GM12891 (cell line): ENCODE measurements around the gene TIAM1.

Experiments used
- DNase-seq: peaks from one replicate; pipeline ENCODE4 v3.0.0; 2011; ENCODE audit warnings: low spot score; ENCODE audit not compliant: insufficient read length
- FAIRE-seq: peaks from 2 replicates; lab custom pipeline; 2011; peaks lifted over from hg19 to GRCh38; lab: Jason Lieb, UNC
- PAX5 ChIP-seq: IDR thresholded peaks from 2 replicates; pipeline ENCODE4 v1.6.1; 2011; ENCODE audit warnings: low read length, moderate library complexity, mild to moderate bottlenecking; ENCODE audit not compliant: insufficient read depth, severe bottlenecking
- POLR2A ChIP-seq: IDR thresholded peaks from 2 replicates; pipeline ENCODE4 v1.6.1; 2011; ENCODE audit warnings: low read depth, low read length, control low read depth
- POLR2AphosphoS5 ChIP-seq: IDR thresholded peaks from 2 replicates; pipeline ENCODE4 v1.6.1; 2011; ENCODE audit warnings: low read depth, low read length, control low read depth
- POU2F2 ChIP-seq: IDR thresholded peaks from 2 replicates; pipeline ENCODE4 v1.6.1; 2011; ENCODE audit warnings: low read depth, mild to moderate bottlenecking, control low read depth, low read length, moderate library complexity
- SPI1 ChIP-seq: IDR thresholded peaks from 2 replicates; pipeline ENCODE4 v1.6.1; 2011; ENCODE audit warnings: low read depth, low read length, control low read depth
- TAF1 ChIP-seq: IDR thresholded peaks from 2 replicates; pipeline ENCODE4 v1.6.1; 2011; ENCODE audit warnings: low read depth, low read length, control low read depth

Gene TIAM1

GRCh38 chr21:31205412-31205811 is 138.6 kb downstream of the TIAM1 start:
- TF ChIP-seq POLR2A, result no peak
- TF ChIP-seq POLR2AphosphoS5, result no peak
- TF ChIP-seq TAF1, result no peak
- no peak for TF ChIP-seq POU2F2
- no peak for TF ChIP-seq PAX5
- no peak for TF ChIP-seq SPI1
- FAIRE-seq, result no peak
- DNase-seq, result no peak

GRCh38 chr21:31204801-31205200 is 139.3 kb downstream of the TIAM1 start:
- FAIRE-seq (no peak), DNase-seq (no peak)
- TF ChIP-seq POLR2AphosphoS5 (no peak), TAF1 (no peak), POU2F2 (no peak)

GRCh38 chr21:31203431-31204054 is 140.5 kb downstream of the TIAM1 start:
- no peak for TF ChIP-seq TAF1
- TF ChIP-seq POLR2A, result no peak
- no peak for TF ChIP-seq PAX5
- TF ChIP-seq SPI1, result no peak
- no peak for TF ChIP-seq POU2F2
- FAIRE-seq (no peak), DNase-seq (no peak)

- DNase-seq (no peak), FAIRE-seq (no peak)
- no peak for TF ChIP-seq PAX5
- peak; percentile 87 for TF ChIP-seq SPI1
Observed at GRCh38 chr21:31201548-31201947, 142.5 kb downstream of the TIAM1 start.

- FAIRE-seq (no peak), DNase-seq (no peak)
- peak; percentile 60 for TF ChIP-seq SPI1
- TF ChIP-seq POLR2AphosphoS5, result no peak
Observed at GRCh38 chr21:31201144-31201543, 142.9 kb downstream of the TIAM1 start.

GRCh38 chr21:31198575-31198974 is 145.5 kb downstream of the TIAM1 start:
- TF ChIP-seq PAX5 (no peak), POLR2AphosphoS5 (no peak), POU2F2 (no peak), TAF1 (no peak), SPI1 (no peak)
- no peak for FAIRE-seq
- DNase-seq, result no peak

GRCh38 chr21:31196724-31197123 is 147.3 kb downstream of the TIAM1 start:
- TF ChIP-seq PAX5, result no peak
- TF ChIP-seq POLR2A, result no peak
- TF ChIP-seq SPI1, result no peak
- TF ChIP-seq POLR2AphosphoS5, result no peak
- TF ChIP-seq POU2F2, result no peak
- TF ChIP-seq TAF1, result no peak
- FAIRE-seq (no peak), DNase-seq (no peak)

GRCh38 chr21:31195334-31196015 is 148.6 kb downstream of the TIAM1 start:
- FAIRE-seq, result no peak
- no peak for DNase-seq
- TF ChIP-seq TAF1, result no peak
- no peak for TF ChIP-seq SPI1
- TF ChIP-seq PAX5, result no peak
- no peak for TF ChIP-seq POU2F2
- TF ChIP-seq POLR2AphosphoS5, result no peak
- no peak for TF ChIP-seq POLR2A

- DNase-seq (no peak), FAIRE-seq (no peak)
- TF ChIP-seq POLR2AphosphoS5 (no peak), SPI1 (no peak), POLR2A (no peak), PAX5 (no peak), POU2F2 (no peak), TAF1 (no peak)
Observed at GRCh38 chr21:31194510-31195293, 149.4 kb downstream of the TIAM1 start.

- TF ChIP-seq SPI1 (no peak), POLR2AphosphoS5 (no peak), POU2F2 (no peak), TAF1 (no peak), PAX5 (no peak), POLR2A (no peak)
- no peak for DNase-seq
- no peak for FAIRE-seq
Observed at GRCh38 chr21:31193761-31194160, 150.3 kb downstream of the TIAM1 start.
